HepG2 (cell line): ENCODE results near the gene C12orf43. TPM values are rescaled to one million over a fixed set of nuclear protein-coding genes. Genes with fewer than 3 reads are reported as not detected.

Experiments
- ATRX ChIP-seq: sonication (generic); formaldehyde crosslinking; IDR thresholded peaks from 2 replicates; pipeline ENCODE4 v1.4.0; 2020; ENCODE audit warnings: missing genetic modification reagents, borderline replicate concordance
- CENPBD1 ChIP-seq: sonication (generic); formaldehyde crosslinking; IDR thresholded peaks from 2 replicates; pipeline ENCODE4 v1.8.0; 2022; ENCODE audit warnings: missing genetic modification reagents, low read depth, mild to moderate bottlenecking, borderline replicate concordance
- CHD2 ChIP-seq: IDR thresholded peaks from 2 replicates; pipeline ENCODE4 v1.6.1; 2011; ENCODE audit warnings: low read depth, low read length, improper control_type of control experiment
- CREB1 ChIP-seq, 2 experiments: fragments of 450-650 bp in 1 of 2; IDR thresholded peaks; 2 replicates each; pipeline ENCODE4 v1.6.1; 2016 to 2017; ENCODE audit warnings: control low read depth in 1 of 2, mild to moderate bottlenecking in 1 of 2, missing compliant biosample characterization in 1 of 2, missing genetic modification characterization in 1 of 2
- FOXA3 ChIP-seq: IDR thresholded peaks from 2 replicates; pipeline ENCODE4 v1.6.1; 2016; ENCODE audit warnings: missing genetic modification reagents, missing compliant biosample characterization
- GPN1 ChIP-seq: sonication (generic); formaldehyde crosslinking; IDR thresholded peaks from 2 replicates; pipeline ENCODE4 v1.5.1; 2020; ENCODE audit warnings: missing genetic modification reagents, borderline replicate concordance
- HNF4G ChIP-seq, 2 experiments: sonication (generic) in 1 of 2; formaldehyde crosslinking in 1 of 2; IDR thresholded peaks; 2 replicates each; pipeline versions ENCODE4 v1.4.0 to v1.6.1; 2011 to 2020; ENCODE audit warnings: borderline replicate concordance in 2 of 2, low read depth in 2 of 2, mild to moderate bottlenecking in 2 of 2, low read length in 1 of 2, missing genetic modification reagents in 1 of 2, moderate library complexity in 1 of 2
- ISX ChIP-seq: sonication (generic); formaldehyde crosslinking; conservative IDR thresholded peaks from 2 replicates; pipeline ENCODE4 v1.5.0; 2020; ENCODE audit warnings: missing genetic modification reagents
- KDM5A ChIP-seq: fragments of 200-600 bp; sonication (generic); IDR thresholded peaks from 2 replicates; pipeline ENCODE4 v1.7.0; 2018; ENCODE audit warnings: antibody characterized with exemption, mild to moderate bottlenecking, low read length, borderline replicate concordance
- NKX3-1 ChIP-seq: sonication (generic); formaldehyde crosslinking; IDR thresholded peaks from 2 replicates; pipeline ENCODE4 v1.5.0; 2020; ENCODE audit warnings: missing genetic modification reagents
- RFX3 ChIP-seq: IDR thresholded peaks from 2 replicates; pipeline ENCODE4 v1.6.1; 2016; ENCODE audit warnings: missing biosample characterization, missing genetic modification reagents
- RXRB ChIP-seq: IDR thresholded peaks from 2 replicates; pipeline ENCODE4 v1.6.1; 2016; ENCODE audit warnings: borderline replicate concordance, missing genetic modification reagents, missing compliant biosample characterization
- SOX13 ChIP-seq, 3 experiments: fragments of 450-650 bp in 1 of 3; sonication (generic) in 1 of 3; formaldehyde crosslinking in 1 of 3; IDR thresholded peaks in 2 of 3; conservative IDR thresholded peaks in 1 of 3; 2 replicates each; pipeline versions ENCODE4 v1.5.0 to v1.6.1; 2016 to 2020; ENCODE audit warnings: antibody characterized with exemption in 1 of 3, mild to moderate bottlenecking in 1 of 3, missing compliant biosample characterization in 1 of 3, missing genetic modification reagents in 1 of 3, moderate library complexity in 1 of 3
- TEAD3 ChIP-seq: optimal IDR thresholded peaks from 2 replicates; pipeline ENCODE3; 2016; ENCODE audit warnings: borderline replicate concordance
- THAP11 ChIP-seq: IDR thresholded peaks from 2 replicates; pipeline ENCODE4 v1.6.1; 2016; ENCODE audit warnings: missing biosample characterization, missing genetic modification reagents
- ZMAT5 ChIP-seq: sonication (generic); formaldehyde crosslinking; IDR thresholded peaks from 2 replicates; pipeline ENCODE4 v1.5.0; 2020; ENCODE audit warnings: mild to moderate bottlenecking, low read depth, missing genetic modification reagents, borderline replicate concordance
- ZNF10 ChIP-seq: sonication (generic); formaldehyde crosslinking; IDR thresholded peaks from 2 replicates; pipeline ENCODE4 v1.4.0; 2020; ENCODE audit warnings: mild to moderate bottlenecking, low read depth, missing genetic modification reagents, borderline replicate concordance
- ZNF160 ChIP-seq: sonication (generic); formaldehyde crosslinking; IDR thresholded peaks from 2 replicates; pipeline ENCODE4 v1.8.0; 2022; ENCODE audit warnings: mild to moderate bottlenecking, inconsistent platforms, missing genetic modification reagents
- ZNF180 ChIP-seq: sonication (generic); formaldehyde crosslinking; IDR thresholded peaks from 2 replicates; pipeline ENCODE4 v1.4.0; 2020; ENCODE audit warnings: low read depth, missing genetic modification reagents, borderline replicate concordance
- ZNF253 ChIP-seq: sonication (generic); formaldehyde crosslinking; IDR thresholded peaks from 2 replicates; pipeline ENCODE4 v1.8.0; 2022; ENCODE audit warnings: mild to moderate bottlenecking, missing genetic modification reagents, borderline replicate concordance
- ZNF367 ChIP-seq: sonication (generic); formaldehyde crosslinking; IDR thresholded peaks from 2 replicates; pipeline ENCODE4 v1.4.0; 2020; ENCODE audit warnings: missing genetic modification reagents, borderline replicate concordance
- ZNF382 ChIP-seq: sonication (generic); formaldehyde crosslinking; IDR thresholded peaks from 2 replicates; pipeline ENCODE4 v1.5.0; 2020; ENCODE audit warnings: missing genetic modification reagents, mild to moderate bottlenecking, borderline replicate concordance
- ZNF510 ChIP-seq: sonication (generic); formaldehyde crosslinking; IDR thresholded peaks from 2 replicates; pipeline ENCODE4 v1.4.0; 2020; ENCODE audit warnings: low read depth, mild to moderate bottlenecking, missing genetic modification reagents
- ZNF660 ChIP-seq: sonication (generic); formaldehyde crosslinking; IDR thresholded peaks from 2 replicates; pipeline ENCODE4 v1.5.1; 2020; ENCODE audit warnings: mild to moderate bottlenecking, low read depth, missing genetic modification reagents, borderline replicate concordance
- ZNF678 ChIP-seq: sonication (generic); formaldehyde crosslinking; IDR thresholded peaks from 2 replicates; pipeline ENCODE4 v1.4.0; 2020; ENCODE audit warnings: mild to moderate bottlenecking, missing genetic modification reagents
- ZNF710 ChIP-seq: sonication (generic); formaldehyde crosslinking; IDR thresholded peaks from 2 replicates; pipeline ENCODE4 v1.5.0; 2020; ENCODE audit warnings: mild to moderate bottlenecking, missing genetic modification reagents, borderline replicate concordance
- polyA plus RNA-seq, 8 experiments: library from polyadenylated mRNA; depleted of rRNA in 3 of 8; stranded (reverse) in 7 of 8; unstranded in 1 of 8; fragments of >200 nt; fragmentation: Illumina TruSeq in 4 of 8; extraction: Trizol in 4 of 8; gene quantifications; 2 replicates each; pipeline versions ENCODE4 v1.2.1 to v1.2.3, GENCODE V29; 2011 to 2016; ENCODE audit warnings: low read depth in 4 of 8, missing spikeins in 1 of 8, mixed read lengths in 1 of 8; ENCODE audit not compliant: insufficient read depth in 1 of 8
- total RNA-seq, 5 experiments: library from RNA; depleted of rRNA; stranded (reverse); fragments of >200 nt; fragmentation: Illumina TruSeq; extraction: Trizol; gene quantifications; 2 replicates each; pipeline ENCODE4 v1.2.3, GENCODE V29; 2016; ENCODE audit warnings: low read depth in 1 of 5
- TF ChIP-seq, protein P1 (sequence below): sonication (generic); formaldehyde crosslinking; IDR thresholded peaks from 2 replicates; pipeline ENCODE4 v1.4.0; 2020; ENCODE audit warnings: missing genetic modification reagents; ENCODE audit errors: not compliant biosample characterization

Gene C12orf43
- total and polyA plus RNA-seq, 2 of the 13 experiments (the other 11 are each of a cell fraction or from before 2014, with no cell fraction given) = 7.9 to 11.1 TPM

DNA sequence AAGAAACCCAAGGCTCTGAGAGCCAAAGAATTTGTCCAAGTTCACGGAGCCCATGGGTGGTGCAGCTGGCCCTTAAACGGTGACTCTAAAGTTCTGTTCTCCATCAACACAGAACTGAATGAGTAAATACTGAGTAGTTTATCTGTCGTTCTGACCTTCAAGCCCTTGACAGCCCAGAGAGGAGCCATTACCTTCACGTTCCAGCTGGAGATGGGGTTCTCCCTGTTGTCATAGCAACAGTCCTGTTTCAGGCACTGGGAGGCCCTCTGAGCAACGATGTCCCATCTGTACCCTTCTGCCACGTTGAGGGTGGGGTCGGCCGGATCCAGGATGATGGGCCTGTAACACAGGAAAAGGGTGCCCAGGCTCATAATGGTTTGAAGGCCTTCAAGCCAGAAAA, 7.5 kb upstream of the C12orf43 start (continued):
- TF ChIP-seq ZNF710 (CRISPR knock-in tag) (no peak), FOXA3 (CRISPR knock-in tag) (0 out of 2 replicates have a peak, but pooled peaks have one; percentile 29), ZNF180 (no peak), RXRB (0 out of 2 replicates have a peak, but pooled peaks have one; percentile 16), ZNF253 (no peak), RFX3 (peak; percentile 86), NKX3-1 (CRISPR knock-in tag) (no peak), THAP11 (0 out of 2 replicates have a peak, but pooled peaks have one; percentile 17), ATRX (CRISPR knock-in tag) (no peak), HNF4G (IDR thresholded peaks at IDR 0.05; ENCODE audit: borderline replicate concordance, low read depth, low read length) (no peak), HNF4G (CRISPR knock-in tag; IDR thresholded peaks at IDR 0.05; ENCODE audit: borderline replicate concordance, low read depth) (no peak), CHD2 (no peak), CREB1 (IDR thresholded peaks at IDR 0.05) (no peak), CREB1 (CRISPR knock-in tag; IDR thresholded peaks at IDR 0.05) (no peak), ZNF10 (CRISPR knock-in tag) (no peak), ZNF382 (CRISPR knock-in tag) (no peak), ZNF160 (CRISPR knock-in tag) (no peak), ZNF678 (CRISPR knock-in tag) (no peak), ZMAT5 (CRISPR knock-in tag) (no peak), ZNF510 (no peak), TEAD3 (peak; percentile 38), ZNF660 (CRISPR knock-in tag) (no peak), GPN1 (CRISPR knock-in tag) (no peak), KDM5A (no peak), SOX13 (IDR thresholded peaks at IDR 0.05) (no peak), SOX13 (CRISPR knock-in tag; conservative IDR thresholded peaks at IDR 0.05 in 1 of 2, IDR thresholded peaks at IDR 0.05 in 1 of 2) (0 out of 4 replicates have a peak, but pooled peaks of 1 of the 2 experiments have one; percentile 14), ZNF367 (CRISPR knock-in tag) (no peak), CENPBD1 (CRISPR knock-in tag) (no peak), ISX (CRISPR knock-in tag) (no peak)
- TF ChIP-seq, protein P1, sequence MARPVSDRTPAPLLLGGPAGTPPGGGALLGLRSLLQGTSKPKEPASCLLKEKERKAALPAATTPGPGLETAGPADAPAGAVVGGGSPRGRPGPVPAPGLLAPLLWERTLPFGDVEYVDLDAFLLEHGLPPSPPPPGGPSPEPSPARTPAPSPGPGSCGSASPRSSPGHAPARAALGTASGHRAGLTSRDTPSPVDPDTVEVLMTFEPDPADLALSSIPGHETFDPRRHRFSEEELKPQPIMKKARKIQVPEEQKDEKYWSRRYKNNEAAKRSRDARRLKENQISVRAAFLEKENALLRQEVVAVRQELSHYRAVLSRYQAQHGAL (CRISPR knock-in tag) = no peak
